Fibroblast of skin of abdomen (primary cell): ENCODE measurements around the gene ST3GAL3. TPM values are rescaled to one million over a fixed set of nuclear protein-coding genes. Genes with fewer than 3 reads are reported as not detected.

Source experiments
- DNase-seq: peaks from one replicate; pipeline ENCODE4 v3.0.0-alpha.2; 2013
- polyA plus RNA-seq, 2 experiments: library from polyadenylated mRNA; unstranded; fragments of 120-200 nt; gene quantifications; one replicate each; pipeline ENCODE4 v1.2.1, GENCODE V29; 2013; ENCODE audit not compliant: insufficient read length in 2 of 2

Gene ST3GAL3
- polyA plus RNA-seq (2013, experiment 1 of 2; ENCODE audit: insufficient read length), result 20.8 TPM
- 20.4 TPM for polyA plus RNA-seq (2013, experiment 2 of 2; ENCODE audit: insufficient read length)

GRCh38 chr1:43707190-43708001 lies at the start of gene ST3GAL3:
ST3GAL3 (plus strand) TSS chr1:43707536; CDS start chr1:43736263, 28,727 bp downstream.
- DNase-seq, result peak; percentile 91

GRCh38 chr1:43659212-43660166 lies 47.8 kb upstream of the ST3GAL3 start:
- DNase-seq, result no peak

- no peak for DNase-seq
These were observed 47.0 kb upstream of the ST3GAL3 start for GRCh38 chr1:43660355-43660754.

- DNase-seq, result no peak
These were observed 43.0 kb upstream of the ST3GAL3 start for GRCh38 chr1:43664369-43664768.

- no peak for DNase-seq
These were observed 40.7 kb upstream of the ST3GAL3 start for GRCh38 chr1:43666608-43667007.

GRCh38 chr1:43668956-43669355 lies 38.4 kb upstream of the ST3GAL3 start:
- DNase-seq, result no peak

GRCh38 chr1:43669878-43670277 lies 37.5 kb upstream of the ST3GAL3 start:
- no peak for DNase-seq

GRCh38 chr1:43671193-43671592 lies 36.1 kb upstream of the ST3GAL3 start:
- DNase-seq, result no peak

- DNase-seq, result peak; percentile 60
These were observed 35.6 kb upstream of the ST3GAL3 start for GRCh38 chr1:43671626-43672330.

- no peak for DNase-seq
These were observed 34.1 kb upstream of the ST3GAL3 start for GRCh38 chr1:43673261-43673660.

GRCh38 chr1:43678940-43679339 lies 28.4 kb upstream of the ST3GAL3 start:
- DNase-seq, result no peak

- DNase-seq, result no peak
These were observed 23.8 kb upstream of the ST3GAL3 start for GRCh38 chr1:43683560-43683959.

GRCh38 chr1:43686801-43687200 lies 20.5 kb upstream of the ST3GAL3 start:
- no peak for DNase-seq

GRCh38 chr1:43687301-43688108 lies 19.8 kb upstream of the ST3GAL3 start:
- DNase-seq, result no peak

GRCh38 chr1:43688109-43688387 lies 19.3 kb upstream of the ST3GAL3 start:
- DNase-seq, result no peak

GRCh38 chr1:43688594-43689000 lies 18.7 kb upstream of the ST3GAL3 start:
- DNase-seq, result peak; percentile 65

GRCh38 chr1:43689289-43689688 lies 18.0 kb upstream of the ST3GAL3 start:
- no peak for DNase-seq

- no peak for DNase-seq
These were observed 15.2 kb upstream of the ST3GAL3 start for GRCh38 chr1:43691871-43692815.

- DNase-seq, result no peak
These were observed 14.0 kb upstream of the ST3GAL3 start for GRCh38 chr1:43693371-43693770.

GRCh38 chr1:43699281-43699680 lies 8.1 kb upstream of the ST3GAL3 start:
- DNase-seq, result no peak

- no peak for DNase-seq
These were observed 3.5 kb upstream of the ST3GAL3 start for GRCh38 chr1:43703836-43704235.
